H9 (cell line): ENCODE data around the gene PGLYRP4. TPM values are rescaled to one million over a fixed set of nuclear protein-coding genes. Genes with fewer than 3 reads are reported as not detected.
A peak's percentile ranks its signal among the peaks of the same experiment; 100 is the strongest.

Experiments
- DNase-seq: peaks from one replicate; pipeline ENCODE4 v3.0.0-alpha.2; 2017
- H2AFZ ChIP-seq: one replicate; pipeline ENCODE4 v1.6.1; 2013; ENCODE audit warnings: mild to moderate bottlenecking, low read length, control low read depth, moderate library complexity
- H2AK5ac ChIP-seq: 2 replicates; pipeline ENCODE4 v1.6.1; 2013; ENCODE audit warnings: low read length, control low read depth, mixed read lengths; ENCODE audit not compliant: insufficient read length
- H2BK120ac ChIP-seq: one replicate; pipeline ENCODE4 v1.6.1; 2013; ENCODE audit warnings: low read depth, mild to moderate bottlenecking, low read length, control low read depth, inconsistent platforms; ENCODE audit not compliant: poor library complexity, severe bottlenecking
- H2BK12ac ChIP-seq: 2 replicates; pipeline ENCODE4 v1.6.1; 2013; ENCODE audit warnings: low read length, control low read depth, mixed read lengths, low read depth; ENCODE audit not compliant: insufficient read length
- H2BK15ac ChIP-seq: 2 replicates; pipeline ENCODE4 v1.6.1; 2013; ENCODE audit warnings: low read depth, low read length, control low read depth
- H2BK20ac ChIP-seq: one replicate; pipeline ENCODE4 v1.6.1; 2013; ENCODE audit warnings: low read depth, mild to moderate bottlenecking, low read length, control low read depth, inconsistent platforms; ENCODE audit not compliant: poor library complexity, severe bottlenecking
- H2BK5ac ChIP-seq: 2 replicates; pipeline ENCODE4 v1.6.1; 2013; ENCODE audit warnings: low read length, control low read depth, mixed read lengths; ENCODE audit not compliant: insufficient read length
- H3K14ac ChIP-seq: 2 replicates; pipeline ENCODE4 v1.6.1; 2013; ENCODE audit warnings: low read length, control low read depth; ENCODE audit not compliant: insufficient read depth
- H3K18ac ChIP-seq: 2 replicates; pipeline ENCODE4 v1.6.1; 2013; ENCODE audit warnings: low read depth, mild to moderate bottlenecking, mixed read lengths, low read length, control low read depth; ENCODE audit not compliant: insufficient read length
- H3K23ac ChIP-seq: 2 replicates; pipeline ENCODE4 v1.6.1; 2013; ENCODE audit warnings: low read length, control low read depth, mixed read lengths, low read depth; ENCODE audit not compliant: insufficient read length
- H3K23me2 ChIP-seq: 2 replicates; pipeline ENCODE4 v1.6.1; 2013; ENCODE audit warnings: low read depth, mild to moderate bottlenecking, mixed read lengths, low read length, control low read depth; ENCODE audit not compliant: insufficient read length, poor library complexity, severe bottlenecking
- H3K27ac ChIP-seq: 2 replicates; pipeline ENCODE4 v1.5.1; 2013; ENCODE audit warnings: low read length, control low read depth, mixed read lengths, low read depth; ENCODE audit not compliant: insufficient read length
- H3K27me3 ChIP-seq: 2 replicates; pipeline ENCODE4 v1.6.1; 2013; ENCODE audit warnings: low read length, control low read depth, inconsistent platforms; ENCODE audit not compliant: insufficient read depth
- H3K4ac ChIP-seq: 2 replicates; pipeline ENCODE4 v1.6.1; 2013; ENCODE audit warnings: low read depth, mild to moderate bottlenecking, control low read depth, inconsistent platforms, low read length, moderate library complexity
- H3K4me1 ChIP-seq: 2 replicates; pipeline ENCODE4 v1.6.1; 2013; ENCODE audit warnings: low read length, control low read depth, inconsistent platforms; ENCODE audit not compliant: insufficient read depth
- H3K4me2 ChIP-seq: 2 replicates; pipeline ENCODE4 v1.6.1; 2013; ENCODE audit warnings: low read length, control low read depth, mixed read lengths; ENCODE audit not compliant: insufficient read length, insufficient read depth
- H3K56ac ChIP-seq: 2 replicates; pipeline ENCODE4 v1.6.1; 2013; ENCODE audit warnings: low read depth, mild to moderate bottlenecking, mixed read lengths, low read length, control low read depth; ENCODE audit not compliant: insufficient read length
- H3K79me1 ChIP-seq: 2 replicates; pipeline ENCODE4 v1.6.1; 2013; ENCODE audit warnings: low read depth, mild to moderate bottlenecking, moderate library complexity, low read length, control low read depth, inconsistent platforms; ENCODE audit not compliant: insufficient read depth, poor library complexity, severe bottlenecking
- H3K79me2 ChIP-seq: 2 replicates; pipeline ENCODE4 v1.6.1; 2013; ENCODE audit warnings: low read length, control low read depth, inconsistent platforms; ENCODE audit not compliant: insufficient read depth
- H3K9ac ChIP-seq: 2 replicates; pipeline ENCODE4 v1.6.1; 2013; ENCODE audit warnings: low read length, control low read depth, mixed read lengths; ENCODE audit not compliant: insufficient read length; ENCODE audit errors: extremely low read depth
- H3K9me3 ChIP-seq: one replicate; pipeline ENCODE4 v1.6.1; 2013; ENCODE audit warnings: low read depth, low read length, inconsistent platforms; ENCODE audit not compliant: control insufficient read depth
- H3T11ph ChIP-seq: one replicate; pipeline ENCODE4 v1.6.1; 2013; ENCODE audit warnings: mild to moderate bottlenecking, low read length, control low read depth, inconsistent platforms
- H4K20me1 ChIP-seq: one replicate; pipeline ENCODE4 v1.6.1; 2013; ENCODE audit not compliant: control insufficient read depth, insufficient read length, insufficient read depth
- H4K5ac ChIP-seq: 2 replicates; pipeline ENCODE4 v1.6.1; 2013; ENCODE audit warnings: low read depth, mild to moderate bottlenecking, mixed read lengths, low read length, control low read depth; ENCODE audit not compliant: insufficient read length
- H4K8ac ChIP-seq: replicated peaks from 2 replicates; pipeline ENCODE4 v1.6.1; 2013; ENCODE audit warnings: low read length, control low read depth, mixed read lengths, low read depth; ENCODE audit not compliant: insufficient read length
- H4K91ac ChIP-seq: 2 replicates; pipeline ENCODE4 v1.6.1; 2013; ENCODE audit warnings: low read depth, mild to moderate bottlenecking, moderate library complexity, mixed read lengths, low read length, control low read depth; ENCODE audit not compliant: insufficient read length
- H3K27ac Mint-ChIP-seq, 3 experiments: 2 replicates in 2 of 3; 3 replicates in 1 of 3; pipeline ENCODE4 v1.8.0; 2020 to 2021; ENCODE audit warnings: mixed read lengths in 3 of 3, mild to moderate bottlenecking in 1 of 3, moderate library complexity in 1 of 3
- H3K27me3 Mint-ChIP-seq: 2 replicates; pipeline ENCODE4 v1.8.0; 2021; ENCODE audit warnings: low read depth, mild to moderate bottlenecking, moderate library complexity, mixed read lengths
- H3K36me3 Mint-ChIP-seq, 3 experiments: 2 replicates in 2 of 3; 3 replicates in 1 of 3; pipeline ENCODE4 v1.8.0; 2020 to 2021; ENCODE audit warnings: low read depth in 3 of 3, mixed read lengths in 3 of 3; ENCODE audit not compliant: insufficient read depth in 1 of 3
- H3K4me1 Mint-ChIP-seq, 2 experiments: 2 replicates each; pipeline ENCODE4 v1.8.0; 2020; ENCODE audit warnings: mixed read lengths in 2 of 2
- H3K4me3 Mint-ChIP-seq, 2 experiments: 2 replicates in 1 of 2; 3 replicates in 1 of 2; pipeline ENCODE4 v1.8.0; 2020 to 2021; ENCODE audit warnings: mild to moderate bottlenecking in 2 of 2, mixed read lengths in 2 of 2, moderate library complexity in 1 of 2
- H3K9me3 Mint-ChIP-seq, 2 experiments: 2 replicates in 1 of 2; 3 replicates in 1 of 2; pipeline ENCODE4 v1.8.0; 2020; ENCODE audit warnings: mild to moderate bottlenecking in 2 of 2, mixed read lengths in 2 of 2, moderate library complexity in 1 of 2
- WGBS: extraction: QIAGEN DNeasy Blood & Tissue Kit; methylation state at CpG from one replicate; pipeline ENCODE4 v1.1.7; 2013; ENCODE audit warnings: missing lambda C conversion rate, low lambda C conversion rate, mixed read lengths; ENCODE audit not compliant: insufficient read length; ENCODE audit errors: extremely low coverage; 5-methylcytosine and 5-hydroxymethylcytosine counted together
- total RNA-seq: library from RNA; stranded (reverse); gene quantifications from 2 replicates; pipeline ENCODE4 v1.2.1, GENCODE V29; 2021
- TF ChIP-seq, protein P1 (sequence below): fragments of 200-600 bp; sonication (generic); conservative IDR thresholded peaks from 3 replicates; pipeline ENCODE4 v1.8.0; 2021; ENCODE audit warnings: antibody characterized with exemption, mild to moderate bottlenecking

Gene PGLYRP4
- total RNA-seq, 1 experiment from 2014 or later: not detected

GRCh38 chr1:153352523-153352922, 3.9 kb upstream of the PGLYRP4 start:
- Histone ChIP-seq H2BK20ac (no peak overlapping the region), H2BK120ac (no peak overlapping the region), H4K5ac (no peak overlapping the region), H3K14ac (no peak overlapping the region), H3K23me2 (no peaks in the 10 kb centered on the region), H3K79me1 (no peaks in the 10 kb centered on the region), H3K4me1 (no peaks in the 10 kb centered on the region), H4K20me1 (no peaks in the 10 kb centered on the region), H4K8ac (no peak overlapping the region), H3K4me2 (no peak overlapping the region), H2BK15ac (no peak overlapping the region), H3K18ac (no peak overlapping the region), H2BK5ac (no peak overlapping the region), H3K9ac (no peak overlapping the region), H3K4ac (no peak overlapping the region), H3K27ac (no peak overlapping the region), H3K23ac (no peak overlapping the region), H3T11ph (no peak overlapping the region), H3K79me2 (no peaks in the 10 kb centered on the region), H4K91ac (no peak overlapping the region), H2BK12ac (no peak overlapping the region), H2AK5ac (no peak overlapping the region), H3K56ac (no peak overlapping the region), H3K27me3 (no peaks in the 10 kb centered on the region), H2AFZ (no peak overlapping the region), H3K9me3 (no peaks in the 10 kb centered on the region)
- peak; percentile 66 for DNase-seq
- Mint-ChIP-seq H3K27me3 (peaks cover 18% of the 10 kb centered on the region), H3K36me3 (no peaks in the 10 kb centered on the region; a peak in 1 of 7 replicates), H3K4me3 (no peak overlapping the region), H3K4me1 (no peaks in the 10 kb centered on the region), H3K27ac (no peak overlapping the region), H3K9me3 (peaks cover 0 to 4% of the 10 kb centered on the region in 2 experiments; a peak in 2 of 5 replicates)
- WGBS: no CpG with 5 or more reads among the region's 4 CpGs
- TF ChIP-seq, protein P1, sequence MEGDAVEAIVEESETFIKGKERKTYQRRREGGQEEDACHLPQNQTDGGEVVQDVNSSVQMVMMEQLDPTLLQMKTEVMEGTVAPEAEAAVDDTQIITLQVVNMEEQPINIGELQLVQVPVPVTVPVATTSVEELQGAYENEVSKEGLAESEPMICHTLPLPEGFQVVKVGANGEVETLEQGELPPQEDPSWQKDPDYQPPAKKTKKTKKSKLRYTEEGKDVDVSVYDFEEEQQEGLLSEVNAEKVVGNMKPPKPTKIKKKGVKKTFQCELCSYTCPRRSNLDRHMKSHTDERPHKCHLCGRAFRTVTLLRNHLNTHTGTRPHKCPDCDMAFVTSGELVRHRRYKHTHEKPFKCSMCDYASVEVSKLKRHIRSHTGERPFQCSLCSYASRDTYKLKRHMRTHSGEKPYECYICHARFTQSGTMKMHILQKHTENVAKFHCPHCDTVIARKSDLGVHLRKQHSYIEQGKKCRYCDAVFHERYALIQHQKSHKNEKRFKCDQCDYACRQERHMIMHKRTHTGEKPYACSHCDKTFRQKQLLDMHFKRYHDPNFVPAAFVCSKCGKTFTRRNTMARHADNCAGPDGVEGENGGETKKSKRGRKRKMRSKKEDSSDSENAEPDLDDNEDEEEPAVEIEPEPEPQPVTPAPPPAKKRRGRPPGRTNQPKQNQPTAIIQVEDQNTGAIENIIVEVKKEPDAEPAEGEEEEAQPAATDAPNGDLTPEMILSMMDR: peak; percentile 95
